Spinal cord (tissue), 10 donors: ENCODE measurements around the gene EPOP. TPM values are rescaled to one million over a fixed set of nuclear protein-coding genes. Genes with fewer than 3 reads are reported as not detected.

Source experiments
- DNase-seq, 6 donors: peaks; one replicate each; pipeline versions ENCODE4 v3.0.0 to v3.0.0-alpha.2; 2013 to 2015; ENCODE audit warnings: low spot score in 6 of 6, low read depth in 4 of 6
- H3K27ac ChIP-seq: one replicate; pipeline ENCODE4 v1.5.1; 2013; ENCODE audit warnings: low read depth, low read length, control low read depth
- H3K27me3 ChIP-seq: one replicate; pipeline ENCODE4 v1.6.1; 2013; ENCODE audit warnings: low read length; ENCODE audit not compliant: control insufficient read depth, insufficient read depth
- H3K36me3 ChIP-seq: one replicate; pipeline ENCODE4 v1.6.1; 2013; ENCODE audit warnings: low read length; ENCODE audit not compliant: control insufficient read depth, insufficient read depth
- H3K4me1 ChIP-seq: one replicate; pipeline ENCODE4 v1.6.1; 2013; ENCODE audit warnings: low read length; ENCODE audit not compliant: control insufficient read depth, insufficient read depth
- H3K4me3 ChIP-seq: one replicate; pipeline ENCODE4 v1.5.1; 2013; ENCODE audit warnings: low read depth, low read length, control low read depth
- H3K9me3 ChIP-seq: one replicate; pipeline ENCODE4 v1.6.1; 2013; ENCODE audit warnings: low read length; ENCODE audit not compliant: control insufficient read depth, insufficient read depth
- WGBS: methylation state at CpG from one replicate; pipeline ENCODE4 v1.1.5; 2013; ENCODE audit warnings: missing lambda C conversion rate; ENCODE audit not compliant: insufficient coverage; 5-methylcytosine and 5-hydroxymethylcytosine counted together
- polyA plus RNA-seq, 2 donors: library from polyadenylated mRNA; unstranded; fragments of 120-200 nt; gene quantifications; one replicate each; pipeline ENCODE4 v1.2.1, GENCODE V29; 2013; ENCODE audit not compliant: insufficient read length in 2 of 2
- total RNA-seq, 2 donors: library from RNA; depleted of rRNA in 1 of 2; stranded (reverse); fragments of 120-200 nt in 1 of 2; fragments of >200 nt in 1 of 2; gene quantifications; one replicate each; pipeline versions ENCODE4 v1.2.3 to v1.2.4, GENCODE V29; 2013 to 2014
- donor health status: healthy.

The EPOP gene
- total and polyA plus RNA-seq, 4 donors = 0.50 to 2.3 (median 1.9) TPM

DNA sequence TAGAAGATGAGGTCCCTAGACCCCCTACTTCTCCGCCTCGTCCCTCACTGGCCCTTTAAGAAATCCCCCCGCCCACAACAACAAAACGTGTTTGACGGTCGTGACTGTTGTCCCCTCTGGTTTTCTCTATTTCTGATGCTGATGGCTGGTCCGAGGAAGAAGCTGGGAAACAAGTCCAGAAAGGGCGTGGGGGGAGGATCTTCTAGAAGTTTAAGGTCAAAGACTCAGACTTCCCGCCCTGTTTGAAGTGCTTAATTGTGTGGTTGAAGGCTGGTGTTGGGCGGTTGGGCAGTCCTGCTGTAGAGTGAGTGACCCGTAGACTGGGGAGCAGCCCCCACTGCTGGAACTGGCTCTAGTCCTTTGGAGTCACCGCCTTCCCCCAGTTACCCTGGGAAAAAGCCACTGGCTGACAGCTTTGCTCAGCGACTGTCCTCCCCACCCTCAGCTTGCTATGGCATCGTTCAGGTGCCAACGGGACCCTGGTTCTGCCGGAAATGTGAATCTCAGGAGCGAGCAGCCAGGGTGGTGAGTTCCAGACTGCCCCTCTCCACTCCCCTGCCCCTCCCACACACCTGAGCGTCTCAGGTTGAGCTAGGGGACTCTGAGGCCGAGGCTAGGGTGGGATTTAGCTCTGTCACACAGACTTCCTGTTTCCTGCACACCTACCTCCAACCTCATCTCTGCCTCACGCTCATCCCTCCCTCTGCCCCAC, 31.9 kb upstream of the EPOP start:
- Histone ChIP-seq H3K4me1 (peaks cover 50% of the 10 kb centered on the region), H3K36me3 (peaks cover 39% of the 10 kb centered on the region), H3K9me3 (no peaks in the 10 kb centered on the region), H3K27ac (peak overlapping the region; percentile 61), H3K27me3 (peaks cover 19% of the 10 kb centered on the region), H3K4me3 (peak overlapping the region; percentile 81)
- WGBS = 6% methylated on average over 12 of the region's 20 CpGs
- peak in 1 of 6 donors; percentile 47 for DNase-seq

DNA sequence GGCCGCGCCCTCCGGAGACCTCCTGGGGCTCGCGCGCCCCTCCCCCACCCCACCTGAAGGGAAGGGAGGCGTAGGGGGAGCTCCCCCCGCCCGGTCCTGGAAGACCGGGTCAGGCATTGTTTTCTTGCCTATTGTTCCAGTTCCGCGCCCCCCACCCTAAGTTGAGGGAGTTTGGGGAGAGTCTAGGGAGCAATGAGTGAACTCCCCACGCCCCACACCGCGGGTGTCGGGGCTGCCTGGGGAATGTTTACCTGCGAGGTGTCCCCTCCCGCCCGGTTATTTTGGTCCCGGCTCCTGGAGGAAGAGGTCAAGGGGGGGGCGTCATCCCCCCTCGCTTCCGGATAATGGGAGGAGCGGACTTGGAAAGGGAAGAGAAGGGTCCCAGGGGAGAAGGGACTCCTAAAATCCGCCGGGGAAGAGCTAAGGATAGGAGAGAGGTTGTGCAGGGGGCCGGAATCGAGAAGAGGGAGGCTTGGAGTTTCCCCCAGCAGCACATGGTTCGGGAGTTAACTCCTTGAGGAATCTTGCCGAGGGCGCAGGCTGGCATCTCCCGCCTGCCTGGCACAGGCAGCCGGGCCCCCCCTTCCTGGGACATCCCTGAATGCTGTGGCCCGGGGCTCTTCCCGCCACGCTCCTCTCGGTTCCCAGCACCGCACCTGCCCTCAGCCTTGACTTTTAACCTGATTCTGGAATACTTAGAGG, 31.2 kb upstream of the EPOP start:
- H3K9me3 ChIP-seq = no peaks in the 10 kb centered on the region
- peak overlapping the region; percentile 81 for H3K4me3 ChIP-seq
- peak overlapping the region; percentile 61 for H3K27ac ChIP-seq
- peaks cover 53% of the 10 kb centered on the region for H3K4me1 ChIP-seq
- H3K36me3 ChIP-seq = peaks cover 32% of the 10 kb centered on the region
- 0% methylated on average over 20 of the region's 38 CpGs for WGBS
- peaks cover 19% of the 10 kb centered on the region for H3K27me3 ChIP-seq
- DNase-seq = peak in 2 of 6 donors; percentile 63 to 72

DNA sequence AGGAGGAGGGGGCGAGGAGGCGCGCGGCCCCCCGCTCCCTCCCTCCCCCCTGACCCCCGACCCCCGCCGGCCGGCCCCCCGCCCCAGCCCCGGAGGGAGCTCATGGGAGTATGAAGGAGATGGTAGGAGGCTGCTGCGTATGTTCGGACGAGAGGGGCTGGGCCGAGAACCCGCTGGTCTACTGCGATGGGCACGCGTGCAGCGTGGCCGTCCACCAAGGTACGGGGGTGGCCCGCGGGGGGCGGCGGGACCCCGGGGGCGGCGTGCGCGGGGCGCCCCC, 30.7 kb upstream of the EPOP start:
- peaks cover 19% of the 10 kb centered on the region for H3K27me3 ChIP-seq
- peaks cover 53% of the 10 kb centered on the region for H3K4me1 ChIP-seq
- H3K36me3 ChIP-seq = peaks cover 29% of the 10 kb centered on the region
- DNase-seq = no peak
- no peaks in the 10 kb centered on the region for H3K9me3 ChIP-seq
- peak overlapping the region; percentile 81 for H3K4me3 ChIP-seq
- H3K27ac ChIP-seq = no peak overlapping the region
- 0% methylated on average over 11 of the region's 32 CpGs for WGBS

DNA sequence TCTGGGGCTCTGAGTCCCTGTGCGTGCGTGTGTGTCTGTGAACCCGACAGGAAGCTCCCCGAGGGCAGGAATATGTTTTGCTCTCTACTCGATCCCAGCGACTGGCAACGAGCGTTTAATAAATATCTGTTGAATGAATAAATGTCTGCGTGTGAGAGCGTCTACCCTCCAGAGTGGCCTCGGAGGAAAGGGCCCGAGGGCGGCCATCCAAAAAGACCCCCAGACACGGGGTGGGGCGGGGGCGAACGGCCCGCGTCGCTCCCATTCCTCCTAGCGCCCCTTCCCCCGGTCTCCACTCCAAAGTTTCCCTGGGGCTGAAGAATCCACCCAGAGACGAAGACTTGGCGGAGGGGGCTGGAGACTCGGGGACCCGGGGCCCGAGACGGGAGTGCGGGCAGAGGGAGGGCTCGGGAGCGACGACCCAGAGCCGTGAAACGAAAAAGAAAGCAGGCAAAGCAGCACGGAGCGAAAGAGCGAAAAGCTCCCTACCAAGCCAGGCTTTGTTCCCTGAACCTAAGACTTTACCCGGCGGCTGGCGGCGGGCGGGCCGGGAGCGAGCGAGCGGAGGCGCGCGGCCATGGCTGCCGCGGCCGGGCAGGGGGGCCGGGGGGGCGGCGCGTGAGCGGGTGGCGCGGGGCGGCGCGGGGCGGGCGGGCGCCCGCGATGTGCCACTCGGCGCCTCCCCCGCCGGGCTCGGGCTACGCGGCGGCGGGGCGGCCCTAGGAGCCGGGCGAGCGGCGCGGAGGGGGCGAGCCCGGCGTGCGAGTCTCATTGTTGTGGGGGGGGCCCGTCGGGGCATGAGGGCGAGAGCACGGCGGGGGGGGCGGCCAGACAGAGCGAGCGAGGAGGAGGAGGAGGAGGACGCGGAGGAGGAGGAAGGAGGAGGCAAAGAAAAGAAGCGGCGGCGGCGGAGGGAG, 30.1 kb upstream of the EPOP start, which contains the start of gene MLLT6:
MLLT6 (plus strand) TSS at position 668 of the 917 bp plus-strand sequence. CDS start 360 bp downstream, outside the sequence.
- Histone ChIP-seq H3K27me3 (peaks cover 19% of the 10 kb centered on the region), H3K4me1 (peaks cover 53% of the 10 kb centered on the region), H3K36me3 (peaks cover 23% of the 10 kb centered on the region), H3K9me3 (no peaks in the 10 kb centered on the region), H3K27ac (peak within 1 kb of the TSS; percentile 88), H3K4me3 (peak within 1 kb of the TSS; percentile 95)
- 0% methylated on average over 86 of the region's 100 CpGs for WGBS
- DNase-seq = peak in 4 of 6 donors; percentile 71 to 95 (median 88)

DNA sequence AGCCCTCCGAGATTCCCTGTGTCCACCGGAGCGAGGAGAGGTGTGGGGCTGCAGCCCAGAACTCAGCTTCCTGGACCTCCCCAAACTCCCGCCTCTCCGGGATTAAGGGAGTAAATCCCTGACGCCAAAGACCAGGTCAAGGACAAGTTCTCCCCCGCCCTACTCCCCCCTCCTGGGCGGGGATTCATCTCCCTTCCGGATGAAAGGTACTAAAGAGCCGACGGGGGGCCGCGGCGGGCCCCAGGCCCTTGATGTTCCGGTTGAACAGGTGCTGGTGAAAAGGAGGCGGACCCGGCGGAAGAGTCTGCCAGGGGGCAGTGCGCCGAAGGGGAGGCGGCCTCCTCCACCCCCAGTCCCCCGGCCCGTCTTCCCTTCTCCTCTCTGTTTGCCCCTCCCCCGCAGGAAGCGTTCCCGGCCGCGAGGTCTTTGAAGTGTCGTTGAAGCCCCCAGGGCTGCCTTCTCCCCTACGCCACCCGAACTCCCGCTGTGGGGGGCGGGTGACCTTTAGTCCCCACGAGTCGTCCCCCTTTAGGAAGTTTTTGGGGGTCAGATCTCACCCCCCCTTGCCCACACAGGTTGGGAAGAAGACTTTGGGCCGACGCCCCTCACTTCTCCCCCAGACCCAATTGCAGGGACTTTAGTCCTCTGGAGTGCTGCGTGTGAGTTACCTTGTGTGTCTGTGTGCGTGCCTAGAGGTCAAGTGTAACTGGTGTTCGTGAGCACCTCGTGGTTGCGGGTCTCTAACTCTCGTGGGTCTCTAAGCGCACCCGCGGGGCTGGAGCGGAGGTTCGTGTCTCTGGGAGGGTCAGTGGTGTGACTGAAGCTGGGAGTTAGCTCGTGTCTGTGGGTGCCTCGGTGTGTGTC, 29.2 kb upstream of the EPOP start:
- peaks cover 19% of the 10 kb centered on the region for H3K27me3 ChIP-seq
- H3K36me3 ChIP-seq = peaks cover 16% of the 10 kb centered on the region
- 1% methylated on average over 36 of the region's 50 CpGs for WGBS
- H3K4me3 ChIP-seq = peak overlapping the region; percentile 95
- H3K9me3 ChIP-seq = no peaks in the 10 kb centered on the region
- H3K4me1 ChIP-seq = peaks cover 53% of the 10 kb centered on the region
- peak overlapping the region; percentile 88 for H3K27ac ChIP-seq
- peak in 2 of 6 donors; percentile 20 to 62 for DNase-seq

DNA sequence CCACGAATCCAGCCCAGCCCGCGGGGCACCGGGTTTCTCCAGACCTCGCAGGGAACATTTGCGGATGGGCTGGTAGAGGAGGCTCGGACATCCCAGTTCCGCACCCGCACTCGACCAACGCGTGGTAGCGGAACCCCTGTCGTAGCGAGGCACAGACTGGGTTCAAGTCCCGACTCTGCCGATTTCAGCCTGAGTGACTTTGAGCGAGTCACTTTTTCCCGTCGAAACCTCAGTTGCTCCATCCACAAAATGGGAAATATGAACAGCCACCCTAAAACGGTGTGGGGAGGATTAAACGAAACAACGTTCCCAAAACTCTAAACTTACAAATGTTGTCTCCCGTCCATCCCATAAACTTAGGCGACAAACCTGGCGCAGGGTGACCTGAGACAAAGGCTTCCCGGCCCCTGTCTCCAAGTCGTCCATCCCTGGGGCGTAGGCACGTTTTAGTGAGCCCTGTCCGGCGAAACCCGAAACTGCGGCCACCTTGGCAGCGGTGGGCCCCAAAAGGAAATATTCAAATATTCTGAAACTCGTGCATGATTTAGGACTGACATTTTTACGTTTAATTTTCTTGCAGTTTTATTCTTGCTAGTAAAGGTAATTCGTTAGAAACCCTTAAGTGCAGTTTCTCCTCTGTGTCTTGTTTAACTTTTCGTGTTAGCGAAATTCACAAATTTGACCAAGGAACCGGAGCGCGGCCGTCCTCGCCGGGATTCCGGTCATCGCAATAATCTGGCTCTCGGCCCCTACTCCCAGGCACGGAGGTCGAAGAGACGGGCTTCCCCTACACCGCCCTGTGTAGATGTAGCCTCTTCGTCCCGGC, 28.4 kb upstream of the EPOP start:
- peaks cover 19% of the 10 kb centered on the region for H3K27me3 ChIP-seq
- H3K9me3 ChIP-seq = no peaks in the 10 kb centered on the region
- H3K4me3 ChIP-seq = peak overlapping the region; percentile 95
- H3K27ac ChIP-seq = peak overlapping the region; percentile 90
- 3% methylated on average over 49 of the region's 55 CpGs for WGBS
- no peak for DNase-seq
- peaks cover 53% of the 10 kb centered on the region for H3K4me1 ChIP-seq
- H3K36me3 ChIP-seq = peaks cover 8% of the 10 kb centered on the region

DNA sequence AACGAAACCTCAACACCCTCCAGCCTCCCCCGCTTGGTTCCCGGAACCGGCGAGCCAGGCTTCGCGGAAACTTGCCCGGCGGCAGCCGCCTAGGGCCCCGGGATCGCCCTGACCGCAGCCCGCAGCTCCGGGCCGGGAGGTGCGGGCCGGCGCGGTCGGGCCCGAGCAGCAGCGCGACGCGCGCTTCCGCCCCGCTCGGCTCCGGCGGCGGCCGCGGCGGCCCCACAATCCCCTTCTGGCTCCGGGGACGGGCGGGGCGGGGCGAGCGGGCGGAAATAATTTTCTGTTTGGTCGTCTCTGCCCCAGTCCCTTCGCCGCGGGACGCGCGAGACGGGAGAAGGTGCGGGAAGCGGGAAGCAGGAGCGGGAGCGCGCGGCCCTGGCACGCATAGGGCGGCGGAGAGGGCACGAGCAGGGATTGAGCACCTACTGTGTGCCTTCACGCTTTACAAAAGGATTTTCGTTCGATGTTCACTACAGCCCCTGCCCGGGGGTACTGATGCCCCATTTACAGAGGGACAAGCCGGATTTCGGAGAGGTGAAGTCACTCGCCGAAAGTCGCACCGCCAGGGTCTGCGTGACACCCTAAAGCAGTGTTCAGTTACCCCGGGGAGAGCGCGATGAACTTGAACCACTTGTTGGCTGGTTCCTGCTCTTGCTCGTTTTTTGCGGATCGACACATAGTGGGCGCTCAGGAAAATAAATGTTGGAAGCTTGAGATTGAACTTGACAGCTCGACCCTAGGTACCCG, 27.6 kb upstream of the EPOP start:
- Histone ChIP-seq H3K9me3 (no peaks in the 10 kb centered on the region), H3K4me1 (peaks cover 49% of the 10 kb centered on the region), H3K27ac (peak overlapping the region; percentile 90), H3K27me3 (peaks cover 19% of the 10 kb centered on the region), H3K4me3 (peak overlapping the region; percentile 95), H3K36me3 (peaks cover 3% of the 10 kb centered on the region)
- peak in 5 of 6 donors; percentile 66 to 95 (median 81) for DNase-seq
- 0% methylated on average over 81 of the region's 81 CpGs for WGBS
